DOHH2 (cell line): Measurements from ENCODE around the gene EFCAB13.

Experiments used
- H3F3A ChIP-seq: fragments of 200-600 bp; sonication (generic), shearing (Covaris generic); 2 replicates; pipeline ENCODE4 v1.6.0; 2016; ENCODE audit warnings: antibody characterized with exemption, mild to moderate bottlenecking; ENCODE audit not compliant: control insufficient read depth, insufficient read depth
- H3K27ac ChIP-seq: fragments of 200-600 bp; sonication (generic); 2 replicates; pipeline ENCODE4 v1.5.1; 2014; ENCODE audit warnings: low read depth, mild to moderate bottlenecking, low read length, moderate library complexity
- H3K27me3 ChIP-seq: fragments of 200-600 bp; sonication (generic); 2 replicates; pipeline ENCODE4 v1.6.1; 2014; ENCODE audit warnings: mild to moderate bottlenecking, low read length, mixed read lengths; ENCODE audit not compliant: control insufficient read depth
- H3K36me3 ChIP-seq: fragments of 200-600 bp; sonication (generic); 2 replicates; pipeline ENCODE4 v1.6.1; 2014; ENCODE audit warnings: mild to moderate bottlenecking, low read length, moderate library complexity, mixed read lengths; ENCODE audit not compliant: control insufficient read depth
- H3K4me1 ChIP-seq: fragments of 200-600 bp; sonication (generic); 2 replicates; pipeline ENCODE4 v1.6.1; 2014; ENCODE audit warnings: mild to moderate bottlenecking, low read length, mixed read lengths; ENCODE audit not compliant: control insufficient read depth
- H3K4me2 ChIP-seq: fragments of 200-600 bp; sonication (generic); 2 replicates; pipeline ENCODE4 v1.6.0; 2014; ENCODE audit warnings: mild to moderate bottlenecking, low read length, moderate library complexity
- H3K4me3 ChIP-seq: fragments of 200-600 bp; sonication (generic); 2 replicates; pipeline ENCODE4 v1.5.1; 2014; ENCODE audit warnings: mild to moderate bottlenecking, low read length, mixed read lengths
- H3K79me2 ChIP-seq: fragments of 200-600 bp; sonication (generic); 2 replicates; pipeline ENCODE4 v1.6.1; 2014; ENCODE audit warnings: mild to moderate bottlenecking, low read length, mixed read lengths; ENCODE audit not compliant: control insufficient read depth
- H3K9me2 ChIP-seq: fragments of 200-600 bp; sonication (generic); replicated peaks from 2 replicates; pipeline ENCODE4 v1.6.1; 2014; ENCODE audit warnings: mild to moderate bottlenecking, low read length, mixed read lengths; ENCODE audit not compliant: control insufficient read depth
- H3K9me3 ChIP-seq: fragments of 200-600 bp; sonication (generic); 2 replicates; pipeline ENCODE4 v1.6.1; 2014; ENCODE audit warnings: antibody characterized with exemption, low read length, mixed read lengths; ENCODE audit not compliant: control insufficient read depth, insufficient read depth
- H4K20me1 ChIP-seq: fragments of 200-600 bp; sonication (generic); 2 replicates; pipeline ENCODE4 v1.6.0; 2014; ENCODE audit warnings: low read depth, mild to moderate bottlenecking, antibody characterized with exemption, low read length, moderate library complexity; ENCODE audit not compliant: control insufficient read depth, insufficient read depth
- CTCF ChIP-seq: fragments of 200-600 bp; sonication (generic); IDR thresholded peaks from one replicate; pipeline ENCODE4 v1.5.1; 2014; ENCODE audit warnings: antibody characterized with exemption, mild to moderate bottlenecking, low read depth, low read length; ENCODE audit not compliant: poor library complexity, severe bottlenecking
- EZH2phosphoT487 ChIP-seq: fragments of 200-600 bp; sonication (generic); IDR thresholded peaks from 2 replicates; pipeline ENCODE4 v1.6.1; 2017; ENCODE audit warnings: borderline replicate concordance, mild to moderate bottlenecking, antibody characterized with exemption, low read length, moderate library complexity, mixed read lengths

Gene EFCAB13

DNA sequence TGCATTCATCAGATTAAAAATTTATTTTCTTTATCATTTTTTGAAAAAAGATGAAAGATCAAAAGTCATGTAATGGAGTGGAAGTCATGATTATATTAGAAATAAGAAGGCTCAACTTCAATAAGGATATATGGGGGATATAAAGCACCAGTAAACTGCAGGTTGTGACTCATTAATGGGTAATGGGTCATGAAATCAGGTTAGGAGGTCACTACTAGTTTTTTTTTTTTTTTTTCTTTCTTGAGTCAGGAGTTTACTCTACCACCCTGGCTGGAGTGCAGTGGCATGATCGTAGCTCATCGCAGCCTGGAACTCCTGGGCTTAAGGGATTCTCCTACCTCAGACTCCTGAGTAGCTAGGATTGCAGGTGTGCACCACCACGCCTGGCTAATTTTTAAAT lies 14.3 kb downstream of the EFCAB13 start:
- Histone ChIP-seq H3K9me3 (no peaks in the 10 kb centered on the region), H3K36me3 (no peaks in the 10 kb centered on the region), H3K4me3 (no peak overlapping the region), H4K20me1 (no peaks in the 10 kb centered on the region), H3K4me2 (no peak overlapping the region), H3K4me1 (no peaks in the 10 kb centered on the region), H3K27ac (no peak overlapping the region), H3K27me3 (peaks cover 36% of the 10 kb centered on the region), H3F3A (no peaks in the 10 kb centered on the region), H3K9me2 (no peaks in the 10 kb centered on the region), H3K79me2 (no peaks in the 10 kb centered on the region)
- TF ChIP-seq CTCF = no peak

DNA sequence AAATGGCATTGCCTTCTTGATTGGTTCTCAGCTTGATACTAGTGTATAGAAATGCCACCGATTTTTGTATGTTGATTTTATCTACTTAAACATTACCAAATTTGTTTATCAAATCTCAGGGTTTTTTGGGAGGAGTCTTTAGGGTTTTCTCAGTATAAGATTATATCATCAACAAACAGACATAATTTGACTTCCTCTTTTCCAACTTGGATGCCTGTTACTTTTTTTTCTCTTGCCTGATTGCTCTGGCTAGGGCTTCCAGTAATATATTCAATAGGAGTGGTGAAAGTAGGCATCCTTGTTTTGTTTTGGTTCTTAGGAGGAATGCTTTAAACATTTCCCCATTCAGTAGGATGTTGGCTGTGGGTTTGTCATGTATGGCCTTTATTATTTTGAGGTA lies 29.1 kb downstream of the EFCAB13 start:
- TF ChIP-seq EZH2phosphoT487 (no peak), CTCF (no peak)
- no peak overlapping the region for H3K4me3 ChIP-seq
- H3F3A ChIP-seq = no peaks in the 10 kb centered on the region
- no peak overlapping the region for H3K27ac ChIP-seq
- no peaks in the 10 kb centered on the region for H3K36me3 ChIP-seq
- no peaks in the 10 kb centered on the region for H3K9me3 ChIP-seq
- no peaks in the 10 kb centered on the region for H3K9me2 ChIP-seq
- no peaks in the 10 kb centered on the region for H3K79me2 ChIP-seq
- no peak overlapping the region for H3K4me2 ChIP-seq
- H3K27me3 ChIP-seq = peaks cover 3% of the 10 kb centered on the region
- H3K4me1 ChIP-seq = no peaks in the 10 kb centered on the region
- no peaks in the 10 kb centered on the region for H4K20me1 ChIP-seq

DNA sequence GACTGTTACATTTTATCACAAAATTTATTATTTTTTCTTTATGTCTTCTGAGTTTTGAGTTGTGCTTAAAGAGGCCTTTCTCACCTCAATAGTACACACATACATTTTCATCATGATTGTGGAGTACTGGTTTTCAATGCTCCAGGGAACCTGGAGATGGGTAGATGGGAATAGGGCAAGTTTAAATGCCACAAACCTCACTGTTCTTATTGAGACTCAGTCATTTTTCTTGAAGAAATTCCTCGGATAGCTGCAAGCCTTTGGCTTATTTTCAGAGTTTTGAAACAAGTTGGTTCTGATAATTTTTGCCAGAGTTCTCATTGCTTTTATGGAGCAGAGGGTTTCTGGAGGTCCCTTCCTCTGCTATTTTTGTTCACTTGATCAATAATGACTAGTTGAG lies 34.9 kb downstream of the EFCAB13 start:
- no peak overlapping the region for H3K27ac ChIP-seq
- no peaks in the 10 kb centered on the region for H3F3A ChIP-seq
- no peaks in the 10 kb centered on the region for H3K9me3 ChIP-seq
- TF ChIP-seq EZH2phosphoT487 (no peak), CTCF (no peak)
- no peaks in the 10 kb centered on the region for H4K20me1 ChIP-seq
- no peaks in the 10 kb centered on the region for H3K79me2 ChIP-seq
- H3K36me3 ChIP-seq = no peaks in the 10 kb centered on the region
- H3K4me2 ChIP-seq = no peak overlapping the region
- no peak overlapping the region for H3K4me3 ChIP-seq
- no peaks in the 10 kb centered on the region for H3K27me3 ChIP-seq
- H3K4me1 ChIP-seq = no peaks in the 10 kb centered on the region
- no peaks in the 10 kb centered on the region for H3K9me2 ChIP-seq

DNA sequence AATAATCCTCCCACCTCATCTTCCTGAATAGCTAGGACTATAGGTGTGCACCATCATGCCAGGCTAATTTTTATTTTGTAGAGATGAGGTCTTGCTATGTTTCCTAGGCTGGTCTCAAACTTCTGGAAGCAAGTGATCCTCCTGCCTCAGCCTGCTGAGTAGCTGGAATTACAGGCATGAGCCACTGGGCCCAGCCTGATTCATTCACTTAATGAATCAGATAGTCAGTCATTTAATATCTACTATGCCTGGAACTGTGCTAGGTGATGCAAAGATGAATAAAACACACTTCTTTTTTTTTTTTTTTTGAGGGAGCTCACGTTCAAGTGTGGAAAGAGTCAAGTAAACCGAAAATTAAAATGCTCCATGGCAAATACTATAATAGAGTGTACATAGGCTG lies 39.4 kb downstream of the EFCAB13 start:
- no peaks in the 10 kb centered on the region for H4K20me1 ChIP-seq
- no peaks in the 10 kb centered on the region for H3K9me2 ChIP-seq
- H3K4me3 ChIP-seq = no peak overlapping the region
- no peak for TF ChIP-seq CTCF
- TF ChIP-seq EZH2phosphoT487 = no peak
- H3K27ac ChIP-seq = no peak overlapping the region
- H3K27me3 ChIP-seq = peaks cover 4% of the 10 kb centered on the region
- H3F3A ChIP-seq = no peaks in the 10 kb centered on the region
- H3K79me2 ChIP-seq = no peaks in the 10 kb centered on the region
- H3K4me1 ChIP-seq = no peaks in the 10 kb centered on the region
- no peaks in the 10 kb centered on the region for H3K9me3 ChIP-seq
- no peak overlapping the region for H3K4me2 ChIP-seq
- no peaks in the 10 kb centered on the region for H3K36me3 ChIP-seq
